ENCODE measurements around the gene TSPOAP1. TPM values are rescaled to one million over a fixed set of nuclear protein-coding genes. Genes with fewer than 3 reads are reported as not detected.

The TSPOAP1 gene
- polyA plus RNA-seq, 1 of the 3 experiments (the other 2 are of a cell fraction) = 0.79 TPM

- no peaks in the 10 kb centered on the region for H4K20me1 ChIP-seq (ENCODE audit: insufficient read depth)
- 25% methylated on average over 12 of the region's 12 CpGs for WGBS (ENCODE audit: low lambda C conversion rate)
- TF ChIP-seq RCOR1 (IDR thresholded peaks at IDR 0.05; ENCODE audit: low read length) (no peak), SIN3A (IDR thresholded peaks at IDR 0.05; ENCODE audit: borderline replicate concordance, low read depth, low read length) (no peak), TEAD4 (IDR thresholded peaks at IDR 0.05; ENCODE audit: borderline replicate concordance, insufficient read depth) (no peak), JUND (IDR thresholded peaks at IDR 0.05) (no peak), TAF1 (IDR thresholded peaks at IDR 0.05; ENCODE audit: borderline replicate concordance, low read depth, low read length) (no peak), MAX (IDR thresholded peaks at IDR 0.05; ENCODE audit: low read depth) (no peak), NRF1 (IDR thresholded peaks at IDR 0.05; ENCODE audit: low read depth, low read length) (no peak), EP300 (IDR thresholded peaks at IDR 0.05; ENCODE audit: borderline replicate concordance in 1 of 2, low read depth in 1 of 2, low read length in 1 of 2) (no peak), EZH2phosphoT487 (IDR thresholded peaks at IDR 0.05; ENCODE audit: borderline replicate concordance, low read depth) (no peak), YY1 (IDR thresholded peaks at IDR 0.05; ENCODE audit: low read depth) (no peak), SMC3 (IDR thresholded peaks at IDR 0.05; ENCODE audit: low read depth, low read length) (no peak), RXRA (IDR thresholded peaks at IDR 0.05; ENCODE audit: borderline replicate concordance, low read depth) (no peak), FOXM1 (IDR thresholded peaks at IDR 0.05; ENCODE audit: low read depth) (no peak), MXI1 (IDR thresholded peaks at IDR 0.05; ENCODE audit: low read depth, low read length) (no peak), GABPA (IDR thresholded peaks at IDR 0.05; ENCODE audit: low read depth) (no peak), GATA2 (CRISPR knock-in tag; IDR thresholded peaks at IDR 0.05) (no peak)
- TF ChIP-seq, protein P1, sequence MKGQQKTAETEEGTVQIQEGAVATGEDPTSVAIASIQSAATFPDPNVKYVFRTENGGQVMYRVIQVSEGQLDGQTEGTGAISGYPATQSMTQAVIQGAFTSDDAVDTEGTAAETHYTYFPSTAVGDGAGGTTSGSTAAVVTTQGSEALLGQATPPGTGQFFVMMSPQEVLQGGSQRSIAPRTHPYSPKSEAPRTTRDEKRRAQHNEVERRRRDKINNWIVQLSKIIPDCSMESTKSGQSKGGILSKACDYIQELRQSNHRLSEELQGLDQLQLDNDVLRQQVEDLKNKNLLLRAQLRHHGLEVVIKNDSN (IDR thresholded peaks at IDR 0.05; ENCODE audit: borderline replicate concordance, low read depth) = no peak
- ChIA-PET CTCF (interaction anchor here (0.8 to 2.3 kb wide), 2 partner anchors 34 to 64 kb away, joined by 3 to 9 read pairs; no protein-coding TSS in a partner anchor), POLR2A (no interaction called here)
- H3K9me2 ChIP-seq = no peaks in the 10 kb centered on the region
- H3K36me3 ChIP-seq (replicated peaks in 1 of 2; ENCODE audit: control insufficient read depth in 1 of 2, insufficient read depth in 2 of 2, low read length in 1 of 2) = no peaks in the 10 kb centered on the region
- H3K4me2 ChIP-seq = no peak overlapping the region
- H3K79me2 ChIP-seq (ENCODE audit: insufficient read depth) = no peaks in the 10 kb centered on the region
- H2AFZ ChIP-seq (ENCODE audit: low read depth) = no peak overlapping the region
- no peak for DNase-seq
- H3F3A ChIP-seq (replicated peaks; ENCODE audit: insufficient read depth) = no peaks in the 10 kb centered on the region
- no peak overlapping the region for H3K9ac ChIP-seq
- no peaks in the 10 kb centered on the region for H3K9me3 ChIP-seq
- H3K27ac ChIP-seq (ENCODE audit: low read depth in 2 of 2, low read length in 1 of 2) = no peak overlapping the region
- H3K27me3 ChIP-seq (ENCODE audit: insufficient read depth) = peaks cover 43% of the 10 kb centered on the region; the same call in 1 of the 2 replicates
- H3K4me3 ChIP-seq (ENCODE audit: low read depth in 2 of 2, low read length in 1 of 2) = no peak overlapping the region
- H3K4me1 ChIP-seq (ENCODE audit: control insufficient read depth in 1 of 2, insufficient read depth in 2 of 2, low read depth in 1 of 2, low read length in 1 of 2) = no peaks in the 10 kb centered on the region
Observed at GRCh38 chr17:58283674-58284612, 44.7 kb downstream of the TSPOAP1 start.

Measured in SK-N-SH (cell line).